NCI-H1694 (cell line): ENCODE measurements around the gene TUBA3E.
A peak's percentile ranks its signal among the peaks of the same experiment; 100 is the strongest.
"Not testable (repeated sequence)": the region's sequence is repeated elsewhere in the genome, so short reads cannot be mapped to it uniquely, and the experiment has no call there.

ENCODE experiments used
- DNase-seq: peaks from one replicate; lab custom pipeline; 2025; lab: John Stamatoyannopoulos, UW

The TUBA3E gene

DNA sequence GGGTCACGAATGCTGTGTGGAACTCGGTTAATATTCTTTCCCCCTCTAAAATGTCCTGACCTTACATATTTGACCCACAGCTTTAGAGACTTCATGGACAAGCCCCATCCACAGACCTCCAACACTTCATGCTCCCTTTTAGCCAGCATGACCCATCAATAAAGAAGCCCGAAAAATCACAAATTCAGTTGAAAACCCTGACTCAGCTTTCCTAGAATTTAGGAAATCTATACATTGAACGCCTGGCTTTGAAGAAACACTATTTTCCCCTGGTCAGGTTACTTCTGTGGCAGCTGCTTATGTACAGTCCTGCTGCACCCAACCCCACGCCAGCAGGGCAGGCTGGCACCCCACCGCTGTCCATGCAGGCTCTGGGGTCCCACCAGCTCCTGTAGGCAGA lies 6.9 kb downstream of the TUBA3E start:
- not testable (repeated sequence) for DNase-seq

DNA sequence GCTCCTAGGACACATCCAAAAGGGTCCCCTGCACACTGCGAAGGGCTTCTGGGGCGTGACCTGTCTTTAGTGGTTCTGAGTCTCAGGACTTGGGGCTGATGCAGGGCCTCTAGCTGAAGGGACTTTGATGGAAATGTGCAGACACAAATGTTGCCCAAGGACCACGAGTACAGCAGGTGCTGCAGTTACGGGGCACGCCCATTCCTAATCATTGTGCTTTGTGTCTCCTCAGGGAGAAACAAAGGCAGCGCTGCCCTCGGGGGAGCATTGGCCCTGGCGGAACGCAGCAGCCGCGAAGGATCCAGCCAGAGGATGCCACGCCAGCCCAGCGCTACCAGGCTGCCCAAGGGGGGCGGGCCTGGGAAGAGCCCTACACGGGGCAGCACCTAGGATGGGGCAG lies 8.0 kb downstream of the TUBA3E start:
- DNase-seq, result no peak

DNA sequence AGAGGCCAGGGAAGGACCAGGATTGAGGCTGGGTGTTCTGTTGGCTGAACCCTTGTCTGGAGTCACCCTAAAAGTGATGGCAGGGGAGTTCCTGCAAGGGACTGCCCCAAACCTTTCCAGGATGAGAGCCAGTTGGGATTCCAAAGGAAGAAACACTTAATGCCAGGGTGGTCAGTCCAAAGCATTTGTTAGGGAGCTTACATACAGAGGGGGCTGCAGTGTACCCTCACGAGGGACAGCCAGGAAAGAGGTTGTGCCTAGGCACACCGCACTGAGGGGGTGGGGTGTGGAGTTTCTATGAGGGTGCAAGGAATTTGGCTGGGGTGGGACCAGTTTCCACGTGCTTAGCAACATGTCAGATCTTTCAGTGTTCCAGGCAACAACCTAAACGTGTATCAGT lies 9.3 kb downstream of the TUBA3E start:
- not testable (repeated sequence) for DNase-seq

DNA sequence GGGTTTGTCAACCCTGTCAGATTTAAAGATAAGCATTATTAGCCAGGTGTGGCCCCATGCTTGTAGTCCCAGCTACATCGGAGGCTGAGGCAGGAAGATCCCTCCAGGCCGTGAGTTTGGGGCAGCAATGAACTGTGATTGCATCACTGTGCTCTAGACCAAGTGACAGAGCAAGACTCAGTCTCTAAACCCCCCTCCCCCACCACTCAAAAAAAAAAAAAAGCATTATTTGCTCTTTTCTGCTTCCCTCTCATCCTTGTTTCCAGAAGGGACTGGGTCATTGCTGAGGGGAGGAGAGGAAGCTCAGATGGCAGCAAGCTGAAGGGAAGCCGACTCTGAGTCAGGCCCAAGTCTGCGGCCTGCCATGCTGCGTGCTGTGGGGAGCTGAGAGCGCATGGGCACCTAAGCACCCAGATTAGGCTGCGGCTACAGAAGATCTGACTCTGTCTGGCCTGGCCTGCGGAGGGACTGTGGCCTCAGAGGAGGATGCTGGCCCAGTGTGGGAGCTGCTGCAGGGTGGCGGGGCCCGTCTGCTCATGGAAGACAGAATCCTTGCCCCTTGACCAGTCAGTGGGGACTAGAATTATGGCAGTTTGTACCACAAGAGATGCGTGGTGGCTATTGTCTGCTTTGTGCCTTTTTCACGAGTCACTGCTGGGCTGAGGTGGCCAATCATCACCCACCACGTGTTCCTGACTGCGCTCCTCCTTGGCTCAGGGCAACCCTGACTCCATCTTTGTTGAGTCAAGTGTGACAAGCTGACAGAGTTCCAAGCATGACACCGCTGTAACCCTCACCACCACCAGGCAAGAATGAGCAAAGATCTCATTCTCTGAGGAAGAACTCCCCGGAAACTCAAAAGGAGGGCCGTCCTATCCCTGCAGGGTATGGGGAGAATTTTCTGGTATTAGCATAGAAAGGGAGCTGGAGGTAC lies 10.1 kb downstream of the TUBA3E start:
- DNase-seq, result not testable (repeated sequence)

DNA sequence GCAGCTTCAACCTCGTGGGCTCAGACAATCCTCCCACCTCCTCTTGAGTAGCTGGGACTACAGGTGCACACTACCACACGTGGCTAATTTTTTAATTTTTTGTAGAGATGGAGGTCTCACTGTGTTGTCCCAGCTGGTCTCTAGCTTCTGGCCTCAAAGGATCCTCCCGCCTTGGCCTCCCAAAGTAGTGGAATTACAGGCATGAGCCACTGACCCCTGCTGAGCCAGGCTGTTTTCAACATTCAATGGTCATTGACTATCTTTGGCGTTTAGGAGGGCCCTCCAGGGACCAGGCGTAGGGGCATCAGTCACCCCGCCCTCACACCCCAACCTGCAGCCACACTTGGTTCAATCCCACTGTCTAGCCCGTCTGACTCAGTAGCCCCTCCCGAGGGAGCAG lies 11.0 kb downstream of the TUBA3E start:
- DNase-seq, result no peak

DNA sequence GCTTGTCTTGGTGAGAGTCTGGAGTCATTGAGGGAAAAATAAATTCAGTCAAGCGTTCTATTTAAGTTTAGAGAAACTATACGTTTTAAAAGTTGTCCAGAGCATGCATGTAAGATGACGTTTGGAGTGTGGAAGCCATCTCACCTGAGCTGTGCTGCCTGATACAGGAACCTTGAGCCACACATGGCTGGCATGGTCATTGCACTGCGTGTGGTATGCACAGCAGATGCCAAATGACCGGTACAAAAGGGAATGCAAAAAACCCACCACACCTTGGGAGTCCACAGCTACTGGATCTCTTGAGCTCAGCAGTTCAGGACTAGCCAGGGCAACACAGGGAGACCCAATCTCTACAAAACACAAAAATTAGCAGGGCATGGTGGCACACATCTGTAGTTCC lies 11.8 kb downstream of the TUBA3E start:
- no peak for DNase-seq

DNA sequence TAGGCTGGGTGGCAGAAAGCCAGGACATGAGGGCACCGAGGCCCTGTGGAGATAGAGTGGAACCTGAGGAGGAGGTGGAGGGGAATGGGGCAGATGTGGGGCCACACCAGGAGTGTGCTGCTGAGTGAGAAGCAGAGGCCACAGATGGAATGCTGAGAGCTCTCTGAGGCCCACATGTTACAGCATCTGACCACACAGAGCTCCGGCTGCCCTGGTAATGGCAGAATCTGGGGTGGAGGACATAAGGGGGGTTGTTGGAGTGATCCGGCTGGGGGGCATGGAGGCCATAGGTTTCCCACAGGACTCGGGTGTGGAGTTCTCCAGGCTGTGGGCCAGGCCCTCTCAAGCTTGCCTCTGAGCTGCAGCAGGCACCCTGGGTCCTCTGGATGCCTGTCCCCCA lies 12.3 kb downstream of the TUBA3E start:
- DNase-seq, result no peak

DNA sequence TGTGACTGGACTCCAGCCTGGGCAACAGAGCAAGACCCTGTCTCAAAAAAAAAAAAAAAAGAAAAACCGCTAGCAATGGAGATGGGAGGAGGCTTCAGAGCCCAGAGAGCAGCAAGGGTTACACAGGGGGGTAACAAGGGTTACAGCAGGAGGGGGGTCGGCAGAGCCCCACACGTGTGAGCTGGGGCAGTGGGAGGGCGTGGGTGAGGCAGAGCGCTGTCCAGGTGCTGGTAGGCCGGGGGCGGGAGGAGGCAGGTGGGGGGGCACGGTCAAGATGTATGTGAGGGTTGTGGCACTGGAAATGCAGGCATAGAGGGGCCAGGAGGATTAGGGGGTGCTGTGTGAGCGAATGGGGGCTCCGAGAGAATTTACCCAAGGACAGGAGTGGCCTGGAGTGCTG lies 12.8 kb downstream of the TUBA3E start:
- no peak for DNase-seq

DNA sequence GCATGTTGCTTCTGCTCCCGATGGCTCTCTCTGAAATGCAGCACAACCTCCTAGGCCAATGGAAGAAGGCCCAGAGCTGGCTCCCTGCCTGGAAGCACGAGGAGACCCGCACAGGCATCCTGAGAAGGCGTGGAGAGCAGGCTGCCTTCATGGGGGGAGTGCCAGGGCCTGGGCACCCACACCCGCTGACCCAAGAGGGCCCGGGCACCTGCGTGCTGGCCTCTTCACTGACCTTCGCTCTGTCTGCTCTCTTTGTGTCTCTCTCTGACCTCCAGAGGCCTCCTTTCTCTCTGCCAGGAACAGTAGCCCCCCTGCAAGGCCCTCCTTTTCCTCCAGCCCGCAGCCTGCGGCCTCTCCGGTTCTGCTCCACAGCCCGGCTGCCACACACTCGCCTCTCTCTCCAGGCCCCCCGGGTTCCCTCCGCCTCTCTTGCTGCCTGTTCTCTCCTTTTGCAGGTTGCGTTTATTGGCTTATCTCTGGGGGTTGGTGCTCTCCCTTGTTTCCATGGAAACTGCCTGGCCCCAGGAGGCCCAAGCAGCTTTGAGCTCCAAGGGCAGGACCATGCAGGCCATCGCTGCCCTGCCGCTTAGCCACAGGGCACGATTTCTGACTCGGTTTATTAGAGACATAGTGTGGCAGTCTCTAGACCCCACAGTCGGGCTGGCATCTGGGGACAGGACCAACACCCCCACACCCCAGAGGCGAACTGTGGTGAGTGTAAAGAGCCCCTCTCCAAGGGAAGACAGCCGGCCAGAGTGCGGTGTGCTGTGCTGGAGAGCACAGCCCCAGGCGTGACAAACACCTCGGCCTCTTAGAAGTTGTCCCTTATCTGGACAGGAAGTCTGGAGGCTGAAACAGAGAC lies 14.5 kb downstream of the TUBA3E start:
- no peak for DNase-seq

DNA sequence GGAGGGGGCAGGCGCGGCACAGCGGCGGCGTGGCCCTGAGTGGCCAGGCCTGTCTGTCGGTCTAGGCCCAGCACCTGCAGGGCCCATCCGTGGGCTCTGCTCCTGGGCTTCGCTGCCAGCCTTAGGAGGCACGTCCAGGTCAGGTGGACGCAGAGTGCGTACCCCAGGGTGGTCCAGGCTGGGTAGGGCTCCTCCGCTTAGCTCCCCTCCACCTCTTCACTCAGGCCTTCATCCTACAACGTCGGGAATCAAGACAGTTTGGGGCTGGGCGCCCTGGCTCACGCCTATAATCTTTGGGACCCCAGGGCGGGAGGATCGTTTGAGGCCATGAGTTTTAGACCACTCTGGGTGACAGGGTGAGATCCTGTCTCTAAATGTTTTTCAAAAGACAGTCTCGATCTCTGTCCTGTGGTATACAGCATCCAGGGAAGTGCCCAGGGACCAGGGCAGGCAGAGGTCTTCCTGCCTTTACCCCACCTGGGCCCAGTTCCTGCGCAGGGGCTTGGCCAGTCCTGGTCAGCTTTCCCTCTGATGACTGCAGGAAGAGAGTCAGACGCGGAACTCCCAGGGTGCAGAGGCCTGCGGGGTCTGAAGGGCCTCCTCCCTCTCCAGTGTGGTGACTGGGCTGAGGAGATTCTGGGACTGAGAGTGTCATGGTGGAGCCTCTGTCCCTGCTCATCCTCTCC lies 15.3 kb downstream of the TUBA3E start:
- not testable (repeated sequence) for DNase-seq

DNA sequence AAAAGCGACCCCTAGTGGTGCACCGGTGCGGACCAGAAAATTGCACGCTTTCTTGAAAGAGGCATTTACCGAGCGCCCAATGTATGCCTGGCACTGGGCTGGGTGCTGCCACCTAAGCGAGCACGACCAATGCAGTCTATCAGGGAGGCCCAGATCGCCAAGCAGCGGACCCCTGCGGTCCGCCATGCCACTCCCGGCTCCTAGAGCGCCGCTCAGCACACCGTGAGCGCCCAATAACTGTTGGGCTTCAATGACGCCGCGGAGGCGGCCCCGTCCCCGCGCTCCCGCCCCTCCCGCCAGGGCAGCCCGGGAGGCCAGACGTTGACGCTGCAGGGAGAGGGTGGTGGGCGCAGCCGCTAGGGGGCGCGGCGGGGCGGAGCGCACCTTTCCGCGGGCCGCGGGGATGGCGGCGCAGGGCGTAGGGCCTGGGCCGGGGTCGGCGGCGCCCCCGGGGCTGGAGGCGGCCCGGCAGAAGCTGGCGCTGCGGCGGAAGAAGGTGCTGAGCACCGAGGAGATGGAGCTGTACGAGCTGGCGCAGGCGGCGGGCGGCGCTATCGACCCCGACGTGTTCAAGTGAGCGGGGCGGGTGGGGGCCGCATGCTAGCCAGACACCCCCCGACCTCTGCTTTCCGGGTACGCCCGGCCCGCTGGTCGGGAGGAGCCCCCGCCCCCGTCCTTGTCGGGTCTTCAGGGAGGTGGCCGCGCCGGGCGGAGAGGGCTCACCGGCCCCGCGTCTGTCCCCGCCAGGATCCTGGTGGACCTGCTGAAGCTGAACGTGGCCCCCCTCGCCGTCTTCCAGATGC lies 16.2 kb downstream of the TUBA3E start, which contains the start of gene MZT2B:
MZT2B (plus strand) TSS at position 383 of the 803 bp plus-strand sequence; CDS start at position 404, 21 bp downstream.
- peak; percentile 83 for DNase-seq

DNA sequence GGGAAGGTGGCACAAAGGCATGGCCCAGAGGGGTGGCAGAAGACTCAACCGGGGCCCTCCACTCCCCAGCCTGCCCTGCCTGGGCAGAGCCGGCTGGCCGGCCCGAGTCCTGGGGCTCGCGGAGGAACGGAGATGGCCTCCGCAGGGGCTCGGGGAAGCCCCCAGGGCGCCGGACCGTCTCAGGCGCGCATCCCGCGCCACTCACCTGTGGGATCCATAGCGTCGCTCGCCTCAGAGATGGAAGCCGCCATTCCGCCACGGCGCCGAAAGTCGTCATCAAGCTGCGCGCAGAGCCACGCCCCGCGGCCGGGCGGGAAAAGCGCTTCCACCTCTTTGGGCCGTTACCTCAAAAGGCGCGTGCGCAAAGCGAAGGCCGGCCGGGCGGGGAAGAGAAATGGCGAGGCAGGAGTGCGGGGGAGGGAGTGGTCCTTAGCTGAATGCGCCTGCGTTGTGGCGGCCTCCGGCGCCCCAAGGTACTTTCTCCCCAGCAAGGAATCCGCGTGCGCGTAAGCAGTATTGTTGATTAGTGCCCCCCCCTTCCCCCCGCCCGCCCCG lies 16.8 kb downstream of the TUBA3E start, which contains the start of gene SMPD4:
SMPD4 (minus strand) TSS at position 278 of the 555 bp plus-strand sequence. CDS start 5,010 bp downstream, outside the sequence.
- peak; percentile 93 for DNase-seq

DNA sequence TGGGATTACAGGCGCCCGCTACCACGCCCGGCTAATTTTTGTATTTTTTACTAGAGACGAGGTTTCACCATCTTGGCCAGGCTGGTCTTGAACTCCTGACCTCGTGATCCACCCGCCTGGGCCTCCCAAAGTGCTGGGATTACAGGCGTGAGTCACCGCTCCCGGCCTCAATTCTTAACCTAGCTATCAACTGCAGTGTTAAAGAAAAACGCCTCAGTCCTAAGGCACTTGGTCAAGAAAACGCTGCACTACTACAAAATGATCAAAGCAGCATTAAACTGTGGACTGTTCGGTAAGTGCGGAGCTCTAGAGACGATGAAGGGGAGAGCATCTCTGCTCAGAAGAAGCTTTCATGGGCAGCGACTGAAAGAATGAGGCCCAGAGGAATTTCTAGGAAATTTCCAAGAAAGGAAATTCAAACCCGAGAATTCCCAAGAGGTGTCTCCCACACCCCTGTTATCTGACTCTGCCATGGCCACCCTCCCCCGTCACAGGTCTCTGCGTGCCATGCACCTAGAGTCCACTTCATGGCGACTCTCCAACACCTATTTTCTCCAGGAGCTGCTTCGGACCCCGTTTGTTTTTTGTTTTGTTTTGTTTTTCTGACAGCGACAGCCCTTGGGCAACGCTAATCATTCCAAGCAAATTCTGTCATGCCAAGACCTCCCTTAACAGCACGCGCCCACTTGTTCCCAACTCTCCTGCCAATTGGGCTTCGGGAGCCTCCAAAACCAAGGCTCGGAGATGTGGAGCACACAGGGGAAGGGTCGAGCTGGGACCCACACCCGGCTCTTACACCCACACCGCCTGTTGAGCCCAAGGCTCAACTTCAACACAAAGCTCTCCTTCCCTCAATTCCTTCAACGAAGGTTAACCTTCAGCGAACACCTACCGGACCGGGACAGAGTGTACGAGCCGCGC lies 17.6 kb downstream of the TUBA3E start:
- DNase-seq, result not testable (repeated sequence)

DNA sequence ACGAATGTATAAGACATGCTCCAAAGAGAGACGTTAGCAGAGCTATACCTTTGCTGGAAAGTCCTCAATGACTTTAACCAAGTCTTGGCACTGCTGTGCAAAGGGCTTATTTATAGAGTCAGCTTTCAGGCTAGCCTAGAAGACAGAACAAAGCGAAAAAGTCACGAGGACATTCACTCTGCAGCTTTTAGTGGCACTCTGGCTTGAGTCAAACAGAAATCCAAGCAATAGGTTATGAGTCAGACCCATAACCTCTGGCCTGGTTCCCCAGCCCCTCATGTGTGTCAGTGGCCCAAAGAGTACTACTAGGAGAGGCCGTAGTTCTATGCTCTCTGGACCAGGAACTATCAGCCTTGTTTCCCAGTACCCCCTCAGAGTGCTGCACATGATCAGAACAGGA lies 23.4 kb downstream of the TUBA3E start:
- DNase-seq, result not testable (repeated sequence)

DNA sequence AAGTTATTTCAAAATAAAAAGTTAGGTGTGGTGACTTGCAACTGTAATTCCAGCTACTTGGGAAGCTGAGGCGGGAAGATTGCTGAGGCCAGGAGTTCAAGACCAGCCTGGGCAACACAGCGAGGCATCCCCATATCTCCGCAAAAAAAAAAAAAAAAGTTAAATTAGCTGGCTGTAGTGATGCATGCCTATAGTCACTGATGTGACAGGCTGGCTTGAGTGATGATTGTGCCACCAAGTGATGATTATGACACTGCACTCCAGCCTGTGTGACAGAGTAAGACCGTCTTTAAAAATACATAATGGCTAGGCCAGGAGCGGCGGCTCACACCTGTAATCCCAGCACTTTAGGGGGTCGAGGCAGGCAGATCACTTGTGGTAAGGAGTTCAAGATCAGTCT lies 28.3 kb downstream of the TUBA3E start:
- DNase-seq, result no peak

DNA sequence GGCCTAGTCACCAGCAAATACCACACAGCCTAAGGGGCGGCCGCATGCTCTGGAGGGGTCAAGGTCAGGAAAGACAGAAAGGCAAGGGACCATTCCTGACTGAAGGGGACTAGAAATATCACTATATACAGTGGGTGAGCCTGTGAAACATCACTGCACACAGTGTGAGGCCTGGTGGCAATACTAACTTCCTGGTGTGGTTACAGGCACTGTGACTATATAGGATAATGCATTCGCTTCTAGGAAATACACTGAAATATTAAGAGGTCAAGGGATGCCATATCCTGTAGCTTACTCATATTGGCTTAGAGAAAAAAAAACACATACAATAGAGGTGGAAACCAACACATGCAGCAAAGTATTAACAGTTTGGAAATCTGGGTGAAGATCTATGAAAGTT lies 29.1 kb downstream of the TUBA3E start:
- not testable (repeated sequence) for DNase-seq

DNA sequence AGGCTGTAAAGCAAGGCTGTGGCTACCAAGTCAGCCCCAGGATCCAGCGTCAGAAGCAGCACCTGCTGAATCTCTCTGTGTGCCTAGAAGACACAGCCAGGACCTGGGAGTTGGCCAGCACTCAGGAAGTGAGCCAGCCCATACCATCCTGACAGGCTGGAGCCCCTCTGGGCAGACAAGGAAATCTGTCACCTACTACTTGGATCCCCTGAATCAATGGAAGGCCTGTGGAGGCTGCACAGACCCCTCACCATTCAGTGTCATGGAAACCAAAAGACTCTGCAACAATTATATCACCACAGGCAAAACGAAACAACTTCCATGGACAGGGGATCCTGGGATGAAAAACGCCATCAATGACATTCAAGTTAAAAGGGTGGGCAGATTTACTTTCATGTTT lies 31.6 kb downstream of the TUBA3E start:
- not testable (repeated sequence) for DNase-seq

DNA sequence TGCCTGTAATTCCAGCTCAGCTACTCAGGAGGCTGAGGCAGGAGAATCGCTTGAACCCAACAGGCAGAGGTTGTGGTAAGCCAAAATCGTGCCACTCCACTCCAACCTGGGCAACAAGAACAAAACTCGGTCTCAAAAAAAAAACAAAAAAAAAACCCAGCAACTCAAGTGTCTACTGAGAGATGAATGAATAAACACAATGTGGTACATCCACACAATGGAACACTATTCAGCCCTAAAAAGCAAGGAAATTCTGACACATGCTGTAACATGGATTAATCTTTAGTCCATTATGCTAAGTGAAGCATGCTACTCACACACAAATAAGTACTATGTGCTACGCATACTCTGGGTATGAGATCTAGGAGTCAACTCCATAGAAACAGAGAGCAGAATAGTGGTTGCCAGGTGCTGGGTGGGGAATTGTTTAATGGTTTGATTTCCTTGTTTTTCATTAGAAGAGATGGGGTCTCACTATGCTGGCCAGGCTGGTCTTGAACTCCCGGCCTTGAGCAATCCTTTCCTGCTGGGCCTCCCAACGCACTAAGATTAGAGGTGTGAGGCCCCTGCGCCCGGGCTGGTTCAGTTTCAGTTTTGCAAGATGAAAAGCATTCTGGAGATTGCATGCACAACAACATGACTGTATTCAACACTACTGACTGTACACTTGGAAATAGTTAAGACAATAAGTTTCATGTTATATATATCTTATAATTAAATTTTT lies 32.8 kb downstream of the TUBA3E start:
- no peak for DNase-seq

DNA sequence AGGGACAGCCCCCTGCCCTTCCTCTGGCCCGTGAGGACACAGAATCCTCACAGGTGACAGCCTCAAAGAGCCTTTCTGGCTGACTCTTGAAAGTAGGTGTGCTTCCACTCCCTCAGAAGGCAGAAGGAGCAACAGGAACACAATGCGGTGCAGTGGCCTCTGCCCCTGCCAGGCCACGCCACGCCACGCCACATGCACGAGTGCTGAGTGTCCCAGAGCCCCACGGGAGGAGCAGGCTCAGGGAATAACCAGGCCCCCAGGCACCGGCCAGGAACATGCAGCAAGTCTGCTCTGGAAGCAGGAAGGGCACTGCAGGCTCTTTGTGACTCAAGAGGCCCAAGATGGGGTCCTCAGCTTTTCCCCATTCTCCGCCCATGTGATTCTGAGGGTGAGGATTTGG lies 35.3 kb downstream of the TUBA3E start:
- DNase-seq, result no peak
